AG04450 (cell line): ENCODE measurements around the gene P4HA2. TPM values are rescaled to one million over a fixed set of nuclear protein-coding genes. Genes with fewer than 3 reads are reported as not detected.

Experiments used
- CTCF ChIA-PET: fragments of 300-600, 350-600 bp; formaldehyde crosslinking; extraction: SDS; loops from one replicate; lab custom pipeline; 2022; ENCODE audit warnings: antibody characterized with exemption, inconsistent platforms; lab: Charles Lee
- POLR2A ChIA-PET: fragments of 350-600 bp; formaldehyde crosslinking; extraction: SDS; loops from one replicate; lab custom pipeline; 2021; ENCODE audit warnings: antibody characterized with exemption, inconsistent platforms; lab: Yijun Ruan, JAX
- DNase-seq: peaks from one replicate; pipeline ENCODE4 v3.0.0-alpha.2; 2011; ENCODE audit warnings: low read depth, low spot score
- H3K27ac ChIP-seq: one replicate; pipeline ENCODE4 v1.5.1; 2012; ENCODE audit warnings: low read depth, low read length, control low read depth
- H3K27me3 ChIP-seq: one replicate; pipeline ENCODE4 v1.6.0; 2012; ENCODE audit warnings: low read length; ENCODE audit not compliant: control insufficient read depth, insufficient read depth
- H3K4me3 ChIP-seq: 2 replicates; pipeline ENCODE4 v1.5.1; 2011; ENCODE audit warnings: mild to moderate bottlenecking, low read depth, low read length, control low read depth
- H3K9me3 ChIP-seq: 2 replicates; pipeline ENCODE4 v1.5.1; 2012; ENCODE audit warnings: low read length; ENCODE audit not compliant: control insufficient read depth, insufficient read depth
- CTCF ChIP-seq: IDR thresholded peaks from 2 replicates; pipeline ENCODE4 v1.5.1; 2011; ENCODE audit warnings: low read depth, low read length, control low read depth, inconsistent platforms
- polyA minus RNA-seq: library from RNA; depleted of rRNA, polyadenylated mRNA; stranded (reverse); fragments of >200 nt; gene quantifications from 2 replicates; pipeline ENCODE4 v1.2.3, GENCODE V29; 2011; rRNA and poly(A)+ RNA removed
- polyA plus RNA-seq: library from polyadenylated mRNA; depleted of rRNA; stranded (reverse); fragments of >200 nt; gene quantifications from 2 replicates; pipeline ENCODE4 v1.2.3, GENCODE V29; 2011; rRNA removed

The P4HA2 gene
- polyA plus RNA-seq (178 and 186 TPM in 2 replicates), polyA minus RNA-seq (114 and 128 TPM in 2 replicates)

DNA sequence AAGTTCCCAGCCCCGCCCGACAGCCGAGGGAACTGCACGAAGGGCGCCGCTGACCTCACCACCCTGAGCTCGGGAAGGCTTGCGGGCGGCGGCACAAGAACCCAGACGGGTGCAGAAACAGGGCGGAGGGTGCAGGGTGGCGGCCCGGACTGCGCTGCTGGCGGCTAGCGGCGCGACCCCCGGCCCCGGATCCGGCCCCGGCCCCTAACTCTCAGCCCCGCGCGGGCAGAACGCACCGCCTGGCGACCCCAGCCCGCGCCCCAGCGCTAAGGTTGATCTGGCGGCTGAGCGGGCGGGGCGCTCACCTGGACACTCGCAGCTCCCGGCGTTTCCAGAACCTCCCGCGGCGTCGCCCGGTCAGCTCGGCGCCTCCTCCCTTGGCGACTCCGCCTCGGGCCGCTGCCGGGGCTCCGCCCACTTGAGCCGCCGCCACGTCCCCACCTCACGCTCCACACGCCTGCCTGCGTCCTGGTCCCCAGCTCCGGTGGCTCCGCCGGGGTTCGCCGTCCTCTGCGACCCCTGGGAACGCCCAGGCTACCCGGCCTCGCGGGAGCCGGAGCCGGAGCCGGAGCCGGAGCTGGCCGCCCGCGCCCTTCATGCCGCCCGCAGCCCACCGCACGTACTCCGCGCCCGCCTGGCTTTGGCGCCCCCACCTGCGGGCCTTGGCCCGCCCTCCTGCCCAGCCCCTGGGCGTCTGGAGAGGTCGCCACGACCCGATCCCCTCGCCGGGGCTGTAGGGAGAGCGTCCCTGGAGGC is at the start of gene P4HA2:
Gene P4HA2 (minus strand): TSS at position 369 of the 756 bp plus-strand sequence. CDS start 9,227 bp downstream, outside the sequence.
- ChIA-PET CTCF (interaction anchor here (0.6 to 10.1 kb wide), 5 partner anchors 10 to 1717 kb away, joined by 3 to 84 read pairs (median 3); no protein-coding TSS in a partner anchor), POLR2A (interaction anchor here (0.6 to 1.2 kb wide), 7 partner anchors 12 to 162 kb away, joined by 3 to 5 read pairs (median 4); partner anchors contain the start of gene SLC22A4)
- DNase-seq, result no peak
- Histone ChIP-seq H3K9me3 (no peaks in the 10 kb centered on the region), H3K4me3 (peak within 1 kb of the TSS; percentile 72), H3K27me3 (peaks cover 3% of the 10 kb centered on the region), H3K27ac (peak within 1 kb of the TSS; percentile 2)
- no peak for TF ChIP-seq CTCF

DNA sequence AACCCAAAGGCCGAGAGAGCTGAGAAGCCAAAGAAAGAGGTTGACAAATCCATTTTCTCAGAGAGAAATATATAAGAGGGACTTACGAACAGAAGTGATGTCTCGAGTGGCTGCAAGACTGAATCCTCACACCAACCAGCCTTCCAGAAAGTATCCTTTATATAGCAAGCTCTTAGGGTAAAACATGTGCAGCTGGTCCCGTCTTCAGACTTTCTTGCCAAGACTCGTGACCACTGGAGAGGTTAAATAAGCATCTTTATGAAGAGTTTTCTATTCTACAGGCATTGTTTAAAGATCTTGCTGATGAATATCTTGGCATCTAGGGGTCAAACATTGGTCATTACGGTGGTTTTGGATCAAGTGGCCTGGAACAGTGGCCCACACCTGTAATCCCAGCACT is 49.6 kb upstream of the P4HA2 start:
- ChIA-PET POLR2A (interaction anchor here (0.9 kb wide), 1 partner anchor 17 kb away, joined by 3 read pairs; the partner anchor contains the start of gene SLC22A4), CTCF (interaction anchor here (0.6 kb wide), 1 partner anchor 17 kb away, joined by 3 read pairs; no protein-coding TSS in a partner anchor)
- no peak overlapping the region for H3K4me3 ChIP-seq

DNA sequence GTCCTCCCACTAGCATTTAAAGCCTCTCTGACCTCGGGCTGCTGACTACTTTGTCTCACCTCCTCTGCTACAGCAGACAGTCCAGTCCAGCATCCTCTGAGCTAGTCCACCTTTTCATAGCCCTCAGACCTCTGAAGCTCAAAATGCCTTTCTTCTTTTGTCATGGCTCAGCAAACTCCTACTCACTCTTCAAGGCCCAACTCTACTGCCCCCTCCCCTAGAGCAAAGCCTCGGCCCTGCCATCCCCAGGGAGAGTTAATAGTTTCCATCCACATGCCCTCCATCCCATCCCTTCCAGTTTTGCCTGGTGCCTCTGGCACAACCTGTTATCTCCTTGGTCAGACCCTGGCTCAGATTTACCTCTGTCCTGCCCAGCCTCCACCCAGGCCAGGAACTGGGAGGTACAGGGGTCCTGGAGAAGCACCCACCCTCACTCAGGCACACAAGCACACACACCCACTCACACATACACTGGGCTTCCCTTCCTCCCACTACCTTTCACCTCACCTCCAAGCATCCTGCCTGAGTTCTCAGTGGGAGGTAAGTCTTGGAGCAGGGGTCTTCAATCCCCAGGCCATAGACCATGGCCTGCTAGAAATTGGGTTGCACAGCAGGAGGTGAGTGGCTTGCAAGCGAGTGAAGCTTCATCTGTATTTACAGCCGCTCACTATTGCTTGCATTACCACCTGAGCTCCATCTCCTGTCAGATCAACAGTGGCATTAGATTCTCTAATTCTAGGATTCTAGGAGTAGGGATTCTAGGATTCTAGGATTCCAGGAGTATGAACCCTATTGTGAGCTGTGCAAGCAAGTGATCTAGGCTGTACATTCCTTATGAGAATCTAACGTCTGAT is 47.9 kb upstream of the P4HA2 start:
- ChIA-PET CTCF (interaction anchor here (1.5 kb wide), 1 partner anchor 213 kb away, joined by 3 read pairs; no protein-coding TSS in a partner anchor), POLR2A (interaction anchor here (1.5 kb wide), 1 partner anchor 19 kb away, joined by 5 read pairs; the partner anchor contains the start of gene SLC22A4)
- no peak for TF ChIP-seq CTCF
- DNase-seq, result no peak
- H3K27ac ChIP-seq, result no peak overlapping the region
- H3K9me3 ChIP-seq, result no peaks in the 10 kb centered on the region; the same call in 1 of the 2 replicates
- no peak overlapping the region for H3K4me3 ChIP-seq
- H3K27me3 ChIP-seq, result peaks cover 3% of the 10 kb centered on the region

More for the DNA sequence above, 49.6 kb upstream of the P4HA2 start:
- Histone ChIP-seq H3K27me3 (peaks cover 3% of the 10 kb centered on the region), H3K27ac (no peak overlapping the region), H3K9me3 (no peaks in the 10 kb centered on the region)
- DNase-seq, result no peak
- TF ChIP-seq CTCF, result no peak

DNA sequence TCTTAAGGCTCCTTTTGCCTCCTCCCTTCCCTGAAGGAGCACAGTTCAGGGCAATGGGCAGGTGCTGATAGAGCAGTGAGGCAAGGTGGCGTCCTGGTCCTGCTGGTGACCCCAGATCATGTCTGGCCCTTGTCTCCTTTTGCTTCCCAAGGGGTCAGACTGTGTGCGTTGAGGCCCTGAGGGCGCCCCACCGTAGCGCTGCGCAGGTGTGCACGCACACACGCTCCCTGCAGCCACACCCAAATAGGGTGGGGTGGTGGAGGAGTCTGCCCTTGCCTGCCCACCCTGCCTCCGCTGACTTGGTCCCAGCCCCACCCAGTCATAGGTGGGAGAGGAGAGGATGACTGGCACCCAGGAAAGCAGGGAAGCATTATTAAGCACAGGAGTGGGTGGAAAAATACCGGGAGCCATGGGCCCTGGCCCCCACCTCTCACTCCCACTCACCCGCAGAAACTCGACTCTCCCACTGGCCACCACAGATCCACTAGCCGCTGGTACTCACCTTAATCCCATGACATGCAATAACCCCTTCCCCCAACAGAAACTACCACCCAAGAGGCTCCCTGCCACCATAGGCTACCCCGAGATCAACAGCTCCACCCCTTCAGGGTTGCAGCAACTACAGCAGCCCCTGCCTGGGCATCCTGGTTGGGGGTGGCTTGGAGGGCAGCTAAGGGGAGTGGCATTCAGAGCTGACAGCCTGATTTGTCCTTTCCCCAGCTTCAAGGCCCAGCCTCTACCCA is 46.6 kb upstream of the P4HA2 start:
- ChIA-PET POLR2A (interaction anchor here (0.5 to 1.5 kb wide), 2 partner anchors 20 to 52 kb away, joined by 3 to 5 read pairs; partner anchors contain the start of gene SLC22A4), CTCF (interaction anchor here (1.1 to 1.5 kb wide), 3 partner anchors 20 to 211 kb away, joined by 3 read pairs; partner anchors contain the start of gene SLC22A4)
- TF ChIP-seq CTCF, result no peak
- no peak for DNase-seq
- H3K4me3 ChIP-seq, result no peak overlapping the region
- no peaks in the 10 kb centered on the region; the same call in 1 of the 2 replicates for H3K9me3 ChIP-seq
- no peak overlapping the region for H3K27ac ChIP-seq
- no peaks in the 10 kb centered on the region for H3K27me3 ChIP-seq
